Suppressor macrophage (primary cell): ENCODE results near the gene TBR1.

Experiments
- DNase-seq, 4 experiments: peaks; one replicate each; pipeline ENCODE4 v3.0.0-alpha.2; 2020 to 2022
- total RNA-seq, 17 experiments: gene quantifications; one replicate each; lab custom pipeline; 2026; ENCODE audit warnings: mixed read lengths in 6 of 17, inconsistent platforms in 3 of 17; lab: John Stamatoyannopoulos, UW

Gene TBR1
- total RNA-seq: 0 to 3.7 (median 0) reads per million in 17 experiments

DNA sequence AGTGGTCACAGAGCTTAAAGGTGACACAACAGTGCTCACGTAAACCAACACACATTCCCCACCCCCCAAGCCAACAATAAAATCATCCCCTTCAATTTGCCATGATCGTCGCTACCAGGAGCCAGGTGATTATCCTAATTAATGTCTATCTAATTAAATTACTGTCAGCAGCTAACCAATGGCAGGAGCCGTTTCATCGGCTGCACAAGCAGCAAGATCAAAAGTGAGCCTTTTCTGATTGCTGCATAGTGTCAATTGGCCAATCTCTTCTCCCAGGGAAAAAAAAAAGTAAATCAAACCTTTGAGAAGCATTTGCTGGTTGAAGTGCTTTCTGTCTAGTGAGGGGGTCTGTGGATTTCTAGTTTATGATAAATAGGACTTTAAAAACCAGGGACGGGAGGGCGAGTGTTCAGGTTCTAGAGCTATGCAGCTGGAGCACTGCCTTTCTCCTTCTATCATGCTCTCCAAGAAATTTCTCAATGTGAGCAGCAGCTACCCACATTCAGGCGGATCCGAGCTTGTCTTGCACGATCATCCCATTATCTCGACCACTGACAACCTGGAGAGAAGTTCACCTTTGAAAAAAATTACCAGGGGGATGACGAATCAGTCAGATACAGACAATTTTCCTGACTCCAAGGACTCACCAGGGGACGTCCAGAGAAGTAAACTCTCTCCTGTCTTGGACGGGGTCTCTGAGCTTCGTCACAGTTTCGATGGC, at the start of gene TBR1:
TSS of gene TBR1 (plus strand) at position 311 of the 721 bp plus-strand sequence. CDS start at position 425, 114 bp downstream.
- DNase-seq: no peak

DNA sequence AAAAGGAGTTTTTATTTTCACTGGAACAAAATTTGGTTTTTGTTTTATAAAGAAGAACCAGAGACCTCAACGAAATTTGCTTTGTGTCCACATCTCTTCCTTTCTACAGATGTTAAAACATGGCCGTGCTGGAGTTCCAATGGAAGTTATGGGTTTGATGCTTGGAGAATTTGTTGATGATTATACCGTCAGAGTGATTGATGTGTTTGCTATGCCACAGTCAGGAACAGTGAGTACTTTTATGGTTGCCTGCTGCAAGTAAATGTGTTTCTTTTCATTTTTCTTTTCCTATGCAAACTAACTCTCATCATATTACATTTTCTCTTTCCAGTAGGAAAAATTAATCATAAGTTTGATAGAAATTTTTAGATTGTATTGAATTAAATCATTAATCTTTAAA, 48.4 kb upstream of the TBR1 start:
- no peak for DNase-seq

DNA sequence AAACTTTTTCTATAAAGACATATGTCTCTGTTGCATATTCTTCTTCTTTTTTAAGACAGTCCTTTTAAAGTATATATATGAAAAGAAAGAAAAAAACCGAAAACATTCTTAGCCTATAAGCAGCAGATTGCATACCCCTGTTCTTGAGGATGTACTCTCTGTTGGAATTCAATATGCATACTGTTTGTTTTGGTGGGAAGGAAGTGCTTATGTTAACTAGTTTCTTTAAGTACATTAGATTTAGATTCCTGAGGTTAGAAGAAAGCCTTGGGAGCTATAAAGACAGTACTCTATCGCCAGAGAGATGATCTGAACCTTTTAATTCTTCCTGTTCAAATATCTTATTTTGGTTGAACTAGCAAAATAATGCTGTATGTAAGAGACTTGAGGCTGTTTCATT, 46.8 kb upstream of the TBR1 start:
- DNase-seq: no peak

DNA sequence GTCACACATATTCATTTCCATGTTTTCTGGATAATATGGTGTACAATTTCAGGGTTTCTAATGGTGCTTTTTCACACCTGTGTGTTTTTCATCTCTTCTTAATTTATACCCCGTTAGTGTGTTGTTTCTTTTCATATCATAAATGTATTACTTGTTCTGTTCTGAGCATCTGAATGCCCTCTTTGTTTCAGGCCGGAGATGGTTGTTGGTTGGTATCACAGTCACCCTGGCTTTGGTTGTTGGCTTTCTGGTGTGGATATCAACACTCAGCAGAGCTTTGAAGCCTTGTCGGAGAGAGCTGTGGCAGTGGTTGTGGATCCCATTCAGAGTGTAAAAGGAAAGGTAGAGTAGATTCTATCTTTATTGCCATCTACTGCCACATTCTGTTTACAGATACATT, 45.1 kb upstream of the TBR1 start:
- no peak for DNase-seq

DNA sequence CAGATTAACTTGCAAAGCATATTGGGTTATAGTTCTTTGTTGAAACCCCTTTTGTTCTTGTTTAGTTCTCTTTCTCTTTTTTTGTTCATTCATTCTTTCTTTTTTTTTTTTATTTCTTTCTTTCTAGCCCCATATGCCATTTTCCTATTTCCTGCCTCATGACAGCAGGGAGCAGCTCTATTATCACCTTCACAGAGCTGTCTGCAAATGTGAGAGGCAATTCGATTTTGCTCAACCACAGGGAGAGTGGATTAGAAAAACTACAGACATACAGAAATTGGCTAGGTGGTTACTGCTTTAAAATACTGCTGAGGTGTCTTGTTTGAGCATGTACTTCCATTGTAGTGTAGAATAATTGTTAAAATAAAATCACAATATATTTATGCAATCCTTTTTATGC, 44.2 kb upstream of the TBR1 start:
- DNase-seq: no peak

DNA sequence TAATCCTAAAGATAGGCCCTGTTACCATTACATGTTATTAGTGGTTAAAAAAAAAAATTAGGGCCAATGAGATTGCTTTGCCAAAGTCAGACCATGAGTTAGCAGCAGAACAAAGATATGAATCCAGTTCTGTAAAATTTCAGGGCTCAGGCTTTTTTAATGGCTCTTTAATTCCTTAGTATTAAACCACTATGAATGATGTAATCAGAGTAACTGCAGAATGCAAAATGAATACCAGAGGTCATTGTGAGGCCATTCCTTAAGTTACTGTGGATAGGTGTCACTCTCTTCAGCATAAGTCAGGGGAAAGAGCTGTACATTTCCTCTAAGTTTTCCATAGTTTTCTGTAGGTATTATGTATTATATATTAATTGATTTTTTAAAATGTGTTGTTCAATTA, 42.2 kb upstream of the TBR1 start:
- no peak for DNase-seq

DNA sequence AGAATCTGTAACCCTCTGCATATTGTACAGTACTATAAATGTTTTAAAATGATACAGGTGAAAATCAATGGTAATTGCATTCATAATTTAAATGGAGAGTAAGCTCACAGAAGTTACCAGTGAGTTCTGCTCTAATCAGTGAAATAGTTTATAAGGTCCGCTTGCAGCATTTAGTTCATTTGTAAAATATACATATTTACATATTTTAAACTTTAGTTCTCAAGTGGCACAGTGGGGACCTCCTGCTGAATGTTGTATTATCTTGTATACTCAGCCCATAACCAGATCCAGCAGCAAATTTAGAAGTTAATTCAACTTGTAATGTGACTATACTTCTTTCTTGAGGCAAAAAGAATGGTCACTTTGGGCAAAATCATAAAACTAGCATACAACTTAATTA, 41.7 kb upstream of the TBR1 start:
- no peak for DNase-seq

DNA sequence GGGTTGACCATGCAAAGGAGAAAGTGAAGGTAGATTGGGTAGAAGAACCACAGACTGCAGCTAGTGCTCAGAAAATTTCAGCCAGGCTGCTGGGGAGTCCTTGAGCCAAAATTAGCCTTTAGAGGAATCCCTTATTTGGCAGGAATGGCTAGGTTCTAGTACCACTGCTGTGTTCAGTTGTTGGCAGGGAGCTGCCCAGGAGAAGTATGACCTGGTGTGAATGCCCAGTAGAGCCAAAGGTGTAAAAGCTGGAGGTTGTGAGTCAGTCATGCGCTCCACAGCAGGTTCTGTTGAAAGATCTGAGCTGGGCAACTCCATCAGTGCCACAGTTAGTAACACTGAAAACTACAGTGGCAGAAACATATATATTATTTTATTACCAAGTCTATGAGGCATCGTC, 36.4 kb upstream of the TBR1 start:
- no peak for DNase-seq

DNA sequence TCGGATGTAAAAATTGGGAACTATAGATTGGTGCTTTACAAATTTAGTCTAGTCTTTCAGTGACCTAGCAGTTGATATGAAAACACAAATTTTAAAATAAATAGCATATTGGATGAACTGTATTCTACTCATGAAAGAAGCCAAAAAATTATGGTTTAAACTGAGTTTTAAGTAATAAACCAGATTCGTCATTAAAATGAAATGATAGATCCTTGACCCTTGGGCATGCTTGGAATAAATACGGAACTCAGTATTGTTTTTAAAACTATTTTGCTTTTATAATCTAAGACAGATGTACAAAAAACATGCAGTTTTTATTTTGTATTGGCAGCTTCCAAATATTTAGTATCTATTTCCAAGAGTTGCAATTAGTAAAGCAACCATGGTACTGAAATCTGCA, 34.6 kb upstream of the TBR1 start:
- no peak for DNase-seq

DNA sequence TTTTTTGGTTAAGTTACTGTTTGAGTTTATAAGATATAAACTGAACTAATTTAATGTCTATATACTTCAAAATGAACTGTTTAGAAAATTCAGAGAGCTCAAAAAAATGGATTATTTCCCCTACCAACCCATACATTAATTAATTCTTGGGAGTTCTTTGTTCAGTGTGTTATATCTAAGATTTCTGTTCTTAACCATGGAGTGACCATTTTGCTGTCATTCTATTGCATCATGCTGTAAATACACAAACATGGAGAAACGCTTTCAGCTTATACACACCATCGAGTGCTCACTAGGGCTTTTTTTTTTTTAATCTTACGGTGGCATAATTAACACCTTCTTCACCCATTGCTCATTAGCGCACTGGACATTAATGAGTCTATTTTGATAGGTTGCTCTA, 33.4 kb upstream of the TBR1 start:
- DNase-seq: no peak

DNA sequence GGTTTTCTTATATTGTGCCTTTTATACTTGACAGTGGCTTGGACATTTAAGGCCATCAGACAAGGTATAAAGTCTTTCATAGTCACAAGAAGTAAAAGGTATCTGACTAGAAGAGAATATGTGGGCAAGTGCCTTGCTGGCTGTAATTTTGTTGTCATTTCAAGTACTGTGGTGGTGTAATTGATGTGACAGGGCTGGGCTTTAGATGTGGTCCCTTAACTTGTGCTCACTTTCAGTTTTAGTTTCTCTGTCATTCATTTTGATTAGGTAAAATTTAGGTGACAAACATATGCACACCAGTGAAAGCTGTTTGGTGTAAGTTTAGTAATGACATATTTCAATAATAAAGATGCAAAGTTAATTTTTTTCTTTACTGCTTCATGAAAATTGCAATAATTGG, 31.2 kb upstream of the TBR1 start:
- no peak for DNase-seq

DNA sequence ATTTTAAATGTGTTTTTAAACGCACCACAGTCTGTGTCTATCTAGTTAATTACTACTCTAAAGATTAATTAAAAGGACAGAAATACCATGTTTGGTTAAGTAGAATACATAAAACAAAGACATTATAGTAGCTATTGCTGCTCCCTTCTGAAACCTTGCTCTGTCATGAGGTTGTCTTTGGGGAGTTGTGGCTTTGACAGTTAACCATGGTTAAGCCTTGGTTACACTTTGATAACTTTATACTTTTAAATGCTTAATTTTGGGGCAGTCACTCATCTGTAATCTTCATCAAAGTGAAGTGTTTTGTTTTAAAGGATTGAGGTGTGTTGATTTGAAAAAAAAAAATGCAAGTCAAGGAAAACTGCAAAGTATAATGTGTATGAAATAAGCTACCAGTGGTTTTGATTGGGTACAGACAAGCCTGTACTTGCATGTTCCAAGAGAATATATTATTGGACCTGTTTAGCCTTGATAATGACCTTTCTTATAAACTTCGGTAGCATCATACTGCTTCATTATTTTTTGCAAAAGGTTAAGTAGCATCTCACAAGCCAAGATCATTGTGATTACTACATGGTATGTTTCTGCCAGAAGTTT, 29.8 kb upstream of the TBR1 start:
- no peak for DNase-seq

DNA sequence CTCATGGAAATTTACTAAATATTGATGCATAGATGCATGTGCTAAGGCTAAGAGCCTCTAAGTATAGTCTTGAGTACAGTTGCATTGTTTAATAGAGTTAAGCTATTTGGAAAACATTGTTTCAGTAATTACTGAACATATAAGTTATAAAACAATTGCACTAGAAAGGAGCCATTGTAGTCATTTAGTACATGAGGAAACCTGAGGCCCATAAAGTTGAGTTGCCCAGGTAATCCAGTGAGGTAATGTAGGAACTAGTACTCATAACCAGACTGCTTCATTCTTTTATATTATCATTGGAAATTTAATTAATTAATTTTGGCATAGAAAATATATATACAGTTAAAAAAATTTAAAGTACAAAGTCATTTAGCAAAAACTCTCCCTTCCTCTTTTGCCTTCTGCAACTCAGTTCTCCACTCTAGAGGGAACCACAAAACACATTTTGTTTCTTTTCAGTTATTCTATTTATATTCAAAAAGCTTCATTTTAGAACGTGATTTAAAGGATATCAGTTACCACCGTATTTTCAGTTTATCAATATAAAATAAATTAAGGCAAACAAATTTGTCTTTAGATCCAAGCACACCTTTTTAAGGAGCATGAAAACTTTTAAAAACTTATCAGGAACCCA, 27.8 kb upstream of the TBR1 start:
- peak in 1 of 4 experiments; percentile 12 for DNase-seq

DNA sequence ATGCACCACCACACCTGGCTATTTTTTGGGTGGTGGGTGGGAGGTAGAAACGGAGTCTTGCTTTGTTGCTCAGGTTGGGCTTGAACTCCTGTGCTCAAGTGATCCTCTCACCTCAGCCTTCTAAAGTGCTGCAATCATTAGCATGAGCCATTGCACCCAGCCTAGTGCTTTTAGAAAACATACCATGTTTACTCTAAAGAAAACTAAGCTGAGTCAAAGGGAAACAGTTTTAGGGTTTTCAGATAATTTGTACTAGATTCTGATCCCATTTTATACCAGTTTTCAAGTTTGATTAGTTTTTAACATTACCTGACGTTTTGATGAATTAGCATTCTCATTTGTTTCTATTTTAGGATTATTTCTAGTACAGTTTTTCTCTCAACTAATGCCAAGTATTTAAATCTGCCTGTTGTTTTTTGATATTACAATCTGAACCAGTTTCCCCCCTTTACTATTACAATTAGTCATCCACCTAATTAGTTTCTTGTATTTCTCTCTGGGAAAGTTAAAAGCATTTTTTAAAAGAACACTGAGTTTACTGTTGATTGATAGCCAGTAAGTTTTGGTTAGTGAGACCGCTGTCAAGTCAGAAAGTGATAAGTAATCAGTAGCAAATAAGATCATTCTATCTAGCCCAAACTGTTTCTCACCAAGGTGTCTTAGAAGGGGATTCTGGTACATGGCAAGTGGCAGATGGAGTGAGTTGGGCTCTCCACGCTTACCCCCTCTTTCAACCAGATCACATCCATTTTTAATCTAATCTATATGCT, 24.2 kb upstream of the TBR1 start:
- DNase-seq: no peak

DNA sequence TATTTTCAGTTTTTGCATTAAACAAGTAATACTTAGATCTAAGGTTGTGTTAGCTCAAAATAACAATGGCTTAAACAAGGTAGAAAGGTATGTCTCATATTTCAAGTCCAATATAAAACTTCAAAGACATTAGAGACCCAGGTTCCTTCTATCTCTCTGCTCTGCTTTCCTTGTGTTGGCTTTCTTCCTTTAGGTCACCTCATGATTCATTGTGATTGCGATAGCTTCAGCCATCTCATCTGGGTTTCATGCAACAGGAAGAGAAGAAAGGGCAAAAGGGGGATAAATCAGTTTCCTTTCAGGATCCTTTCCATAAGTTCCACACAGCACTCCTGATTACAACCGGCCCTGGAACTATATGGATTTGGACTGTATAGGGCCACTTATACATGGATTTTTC, 16.0 kb upstream of the TBR1 start:
- DNase-seq: no peak

DNA sequence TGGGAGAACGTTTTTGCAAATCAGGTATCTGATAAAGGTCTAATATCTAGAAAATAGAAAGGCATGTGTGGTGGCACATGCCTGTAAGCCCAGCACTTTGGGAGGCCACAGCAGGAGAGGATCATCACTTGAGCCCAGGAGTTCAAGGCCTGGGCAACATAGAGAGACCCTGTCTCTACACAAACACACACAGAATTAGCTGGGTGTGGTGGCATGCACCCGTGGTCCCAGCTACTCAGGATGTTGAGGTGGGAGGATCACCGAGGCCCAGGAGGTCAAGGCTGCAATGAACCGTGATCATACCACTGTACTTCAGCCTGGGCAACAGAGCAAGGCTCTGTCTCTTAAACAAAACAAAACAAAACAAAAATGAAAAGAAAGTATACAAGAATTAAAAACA, 13.8 kb upstream of the TBR1 start:
- no peak for DNase-seq

DNA sequence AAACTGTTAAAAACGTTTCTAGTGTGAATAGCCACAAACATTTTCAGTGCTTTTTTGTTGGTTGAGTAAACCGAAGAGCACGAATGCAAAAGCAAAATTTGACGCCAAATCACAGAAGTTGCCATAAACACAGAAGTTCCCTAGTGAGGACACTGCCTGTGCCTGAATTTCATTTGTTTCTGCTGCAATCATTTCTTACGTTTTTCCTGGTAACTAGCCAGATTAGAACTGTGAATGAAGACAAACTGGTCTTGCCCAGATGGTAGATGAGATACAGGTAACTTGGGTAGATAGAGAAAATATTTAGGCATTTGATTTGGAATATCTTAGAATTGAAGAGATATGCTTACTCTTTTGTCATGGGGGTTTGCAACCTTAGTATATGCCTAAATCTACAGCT, 9.8 kb upstream of the TBR1 start:
- no peak for DNase-seq

DNA sequence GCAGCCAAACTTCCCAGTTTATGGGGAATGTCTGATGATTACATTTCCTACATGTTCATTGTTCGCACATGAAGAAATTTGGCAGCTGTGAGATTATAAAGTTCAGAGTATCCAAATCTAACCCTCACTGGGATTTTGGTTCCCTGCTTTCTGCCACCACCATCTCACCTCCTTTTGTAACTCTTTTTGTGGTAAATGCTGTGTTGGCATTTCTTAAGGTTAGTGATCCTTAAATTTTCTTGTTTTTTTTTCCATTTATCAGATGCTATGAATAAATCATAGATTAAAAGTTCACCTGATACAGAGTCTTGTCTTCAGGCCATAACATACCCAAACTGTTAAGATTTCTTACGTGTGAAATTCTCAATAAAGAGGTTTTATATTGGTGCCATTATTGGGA, 8.5 kb upstream of the TBR1 start:
- no peak for DNase-seq

DNA sequence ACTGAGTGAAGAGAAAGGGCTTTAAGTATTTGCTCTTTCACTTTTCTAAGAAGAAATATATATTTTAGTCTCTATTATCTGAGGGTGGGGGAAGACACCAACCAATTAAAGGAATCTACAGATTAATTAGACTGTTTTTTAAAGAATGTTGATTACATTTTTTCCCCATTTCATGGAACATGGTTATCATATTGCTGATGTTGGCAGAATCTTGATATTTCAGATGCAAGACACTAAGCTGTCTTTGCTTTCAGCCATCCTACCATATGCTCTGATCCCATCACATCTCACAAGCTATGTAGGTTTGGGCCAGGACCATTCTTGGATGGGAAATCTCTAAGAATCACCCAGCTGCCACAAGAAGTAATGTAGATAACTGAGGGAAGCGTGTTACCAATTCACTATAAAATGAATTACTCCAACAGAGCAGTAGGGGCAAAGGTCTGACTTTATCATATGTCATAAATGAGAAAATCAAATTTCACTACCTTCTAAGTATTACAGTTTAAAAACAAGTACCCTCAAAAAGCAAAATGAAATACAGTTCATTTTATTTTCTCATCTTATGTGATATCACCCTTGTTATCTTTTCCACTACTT, 6.7 kb upstream of the TBR1 start:
- no peak for DNase-seq

DNA sequence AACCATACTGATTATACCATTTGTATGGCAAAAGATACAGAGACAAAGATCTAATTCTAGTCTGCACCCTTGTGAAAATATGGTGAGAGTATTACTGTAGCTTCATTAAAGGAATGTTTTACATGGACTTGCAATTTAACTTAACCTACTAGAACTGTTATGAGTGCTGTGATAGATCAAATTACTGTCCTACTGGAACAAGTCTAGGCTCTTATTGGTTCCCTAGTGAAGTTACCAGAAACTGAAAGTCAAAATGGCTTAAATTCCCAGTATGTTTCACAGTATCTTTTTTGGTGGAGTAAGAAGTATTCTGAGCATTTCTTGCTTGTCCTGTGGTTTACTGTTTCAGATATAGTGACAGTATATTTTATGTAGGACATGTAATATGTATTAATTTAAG, 3.8 kb upstream of the TBR1 start:
- no peak for DNase-seq

DNA sequence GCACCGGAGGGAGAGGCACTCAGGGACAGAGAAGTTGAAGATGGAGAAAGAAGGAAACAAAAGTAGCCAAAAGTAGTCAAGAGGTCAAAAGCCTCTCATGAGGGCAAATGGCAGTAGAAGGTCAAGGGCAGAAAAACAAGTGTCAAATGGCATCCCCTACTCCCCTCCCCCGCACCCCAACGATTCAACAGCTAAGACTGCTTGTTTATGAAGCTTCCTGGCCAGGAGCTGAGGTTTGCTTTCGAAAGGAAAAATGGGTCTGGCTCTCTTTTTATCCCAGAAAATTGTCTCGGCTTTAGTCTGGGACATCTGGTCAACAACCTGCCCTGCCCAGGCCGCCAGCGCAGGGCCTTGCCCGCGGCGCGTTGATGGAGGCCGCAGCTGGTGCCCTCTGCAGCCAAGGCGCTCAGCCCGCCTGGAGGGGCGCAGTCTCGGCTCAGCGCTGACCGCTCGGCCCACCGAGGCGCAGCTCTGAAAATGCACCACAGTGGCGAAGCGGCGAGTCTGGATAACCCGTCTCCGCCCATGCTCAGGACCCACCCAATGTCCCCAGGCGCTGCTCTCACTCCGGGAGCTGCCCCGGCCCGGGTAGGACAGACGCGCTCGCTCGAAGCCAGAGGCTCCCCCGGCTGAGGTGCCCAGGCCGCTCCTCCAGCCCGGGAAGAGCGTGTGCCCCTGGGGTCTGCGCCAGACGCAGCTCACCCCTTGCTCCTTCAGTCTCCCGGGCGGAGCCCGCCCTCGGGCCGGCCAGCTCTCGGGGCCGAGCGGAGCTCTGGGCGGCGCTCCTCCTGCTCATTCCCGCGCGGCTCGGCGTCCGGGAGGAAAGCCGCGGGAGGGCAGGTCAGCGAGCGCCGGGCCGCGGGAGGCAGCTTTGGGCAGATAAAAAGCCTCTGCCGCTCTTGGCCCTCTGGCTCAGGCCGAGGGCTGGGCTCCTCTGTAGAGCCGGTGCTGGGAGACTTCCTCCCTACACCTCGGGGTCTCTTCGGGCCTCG, 1.8 kb upstream of the TBR1 start:
- DNase-seq: peak in 2 of 4 experiments; percentile 20 to 50
